NCI-H82 treated with DMSO at 0.1 percent for 48 hours (cell line): ENCODE results near the gene MS4A5.

ENCODE experiments used
- DNase-seq: peaks from one replicate; lab custom pipeline; 2025; ENCODE audit not compliant: unreplicated experiment; lab: John Stamatoyannopoulos, UW

The MS4A5 gene

DNA sequence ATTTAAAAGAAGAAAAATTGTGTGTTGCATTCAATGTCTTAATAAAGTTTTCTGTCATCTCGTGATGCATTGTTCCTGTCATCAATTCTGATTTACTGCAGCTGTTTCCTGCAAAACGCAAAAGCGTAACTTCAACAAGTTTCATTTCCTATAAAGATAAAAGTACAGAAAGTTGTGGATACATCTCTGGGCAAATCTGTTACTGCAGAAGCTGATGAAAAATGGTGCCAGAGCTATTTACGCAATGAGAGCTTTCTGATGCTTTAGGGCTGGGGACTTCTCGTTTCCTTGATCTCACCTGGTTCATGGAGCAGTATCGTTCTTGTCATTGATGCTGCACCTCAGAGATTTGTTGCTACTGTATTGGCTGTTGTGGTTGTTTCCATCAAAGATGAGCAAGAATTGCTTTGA, 47.7 kb downstream of the MS4A5 start:
- no peak for DNase-seq

- DNase-seq: no peak
These were observed 53.0 kb downstream of the MS4A5 start for GRCh38 chr11:60482361-60482760.

DNA sequence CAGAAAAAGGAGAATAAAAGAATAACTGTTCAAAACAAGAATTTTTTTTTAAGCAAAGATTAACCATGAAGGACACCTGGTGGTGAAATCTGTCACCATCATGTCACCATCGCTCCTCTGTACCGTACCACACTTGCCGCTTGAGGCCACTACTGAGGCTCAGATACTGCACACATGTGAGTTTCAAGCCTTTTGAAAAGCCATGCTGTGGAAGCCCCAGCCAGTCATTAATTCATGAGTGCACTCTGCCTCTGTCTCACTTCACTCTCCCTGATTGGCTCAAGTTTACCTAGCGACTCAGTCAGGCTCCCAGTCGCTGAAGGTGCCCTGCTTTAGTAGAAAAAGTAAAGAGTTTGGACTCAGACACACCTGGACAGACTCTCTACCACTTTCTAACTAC, 56.6 kb downstream of the MS4A5 start:
- peak; percentile 17 for DNase-seq

- DNase-seq: no peak
These were observed 63.2 kb downstream of the MS4A5 start, which contains the start of gene MS4A12 for GRCh38 chr11:60492488-60493009. MS4A12 (plus strand) TSS chr11:60492778; CDS start chr11:60497319, 4,541 bp downstream.

DNA sequence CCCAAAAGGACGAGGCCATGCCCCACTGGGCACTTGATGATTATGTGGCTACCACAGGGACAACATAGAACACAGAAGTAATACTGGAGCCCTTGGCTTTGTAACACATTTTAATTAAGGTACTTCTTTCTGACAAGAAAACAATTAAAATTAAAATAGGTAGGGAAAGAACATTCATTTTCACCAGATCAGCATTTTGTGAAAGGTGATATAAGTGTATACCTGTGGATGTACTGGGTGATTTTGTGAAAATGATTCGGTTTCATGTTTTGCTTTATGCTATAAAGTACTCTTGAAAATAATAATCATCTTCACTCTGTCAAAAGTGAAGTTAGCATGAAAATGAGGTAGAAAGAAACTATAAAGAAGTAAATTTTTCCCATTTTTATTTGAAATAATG, 64.1 kb downstream of the MS4A5 start:
- no peak for DNase-seq
